K562 (cell line): ENCODE data around the gene MAPK1IP1L. TPM values are rescaled to one million over a fixed set of nuclear protein-coding genes. Genes with fewer than 3 reads are reported as not detected.

Experiments used
- ARID1B ChIP-seq: fragments of 450-650 bp; IDR thresholded peaks from 2 replicates; pipeline ENCODE4 v1.6.1; 2016; ENCODE audit warnings: antibody characterized with exemption, mild to moderate bottlenecking, inconsistent platforms
- ARID2 ChIP-seq: fragments of 450-650 bp; IDR thresholded peaks from 2 replicates; pipeline ENCODE4 v1.6.1; 2017; ENCODE audit warnings: antibody characterized with exemption, mild to moderate bottlenecking
- CTBP1 ChIP-seq: fragments of 450-650 bp; IDR thresholded peaks from 2 replicates; pipeline ENCODE4 v1.6.1; 2016; ENCODE audit warnings: borderline replicate concordance
- EHMT2 ChIP-seq: fragments of 450-650 bp; IDR thresholded peaks from 2 replicates; pipeline ENCODE4 v1.6.1; 2018; ENCODE audit warnings: antibody characterized with exemption
- GTF2A2 ChIP-seq: IDR thresholded peaks from 2 replicates; pipeline ENCODE4 v1.6.1; 2016; ENCODE audit warnings: mild to moderate bottlenecking, missing genetic modification characterization, missing compliant biosample characterization
- JUND ChIP-seq, 2 experiments: IDR thresholded peaks; 2 replicates in 1 of 2; 3 replicates in 1 of 2; pipeline ENCODE4 v1.6.1; 2011; ENCODE audit warnings: borderline replicate concordance in 2 of 2, low read depth in 2 of 2, low read length in 2 of 2, improper control_type of control experiment in 1 of 2, missing biosample characterization in 1 of 2, missing genetic modification characterization in 1 of 2, missing genetic modification reagents in 1 of 2
- KLF13 ChIP-seq: fragments of 450-650 bp; IDR thresholded peaks from 2 replicates; pipeline ENCODE4 v1.6.1; 2016; ENCODE audit warnings: missing genetic modification characterization, low read depth, mild to moderate bottlenecking, missing compliant biosample characterization, moderate library complexity, borderline replicate concordance
- MTF1 ChIP-seq: fragments of 250-450 bp; sonication (Bioruptor Pico); IDR thresholded peaks from 2 replicates; pipeline ENCODE4 v1.9.0; 2021; ENCODE audit warnings: moderate library complexity, mild to moderate bottlenecking, inconsistent platforms, borderline replicate concordance
- NFXL1 ChIP-seq: fragments of 450-650 bp; formaldehyde crosslinking; IDR thresholded peaks from 2 replicates; pipeline ENCODE4 v1.4.0; 2021; ENCODE audit warnings: mild to moderate bottlenecking
- TBP ChIP-seq: optimal IDR thresholded peaks from 2 replicates; pipeline ENCODE3; 2011; ENCODE audit warnings: low read depth, low read length, improper control_type of control experiment
- TEAD4 ChIP-seq, 2 experiments: sonication (generic) in 1 of 2; formaldehyde crosslinking in 1 of 2; IDR thresholded peaks; 2 replicates each; pipeline versions ENCODE4 v1.6.1 to v1.8.0; 2012 to 2022; ENCODE audit warnings: borderline replicate concordance in 1 of 2, inconsistent platforms in 1 of 2, low read length in 1 of 2, mild to moderate bottlenecking in 1 of 2, missing genetic modification reagents in 1 of 2
- TOE1 ChIP-seq, 2 experiments: fragments of 450-650 bp in 1 of 2; sonication (generic) in 1 of 2; formaldehyde crosslinking in 1 of 2; IDR thresholded peaks; 2 replicates each; pipeline versions ENCODE4 v1.7.1 to v1.8.0; 2016 to 2022; ENCODE audit warnings: borderline replicate concordance in 2 of 2, mild to moderate bottlenecking in 2 of 2, antibody characterized with exemption in 1 of 2, inconsistent platforms in 1 of 2, low read depth in 1 of 2, missing genetic modification reagents in 1 of 2, moderate library complexity in 1 of 2
- ZNF143 ChIP-seq: sonication (generic); formaldehyde crosslinking; IDR thresholded peaks from 2 replicates; pipeline ENCODE4 v1.9.0; 2022; ENCODE audit warnings: mild to moderate bottlenecking, missing genetic modification reagents
- ZNF263 ChIP-seq: sonication (generic); formaldehyde crosslinking; IDR thresholded peaks from 2 replicates; pipeline ENCODE4 v1.8.0; 2022; ENCODE audit warnings: mild to moderate bottlenecking, missing genetic modification reagents, borderline replicate concordance
- polyA plus RNA-seq, 8 experiments: library from polyadenylated mRNA; depleted of rRNA in 4 of 8; stranded (reverse) in 5 of 8; unstranded in 3 of 8; fragments of >200 nt; fragmentation: Nextera tagmentation in 2 of 8; fragmentation: Illumina TruSeq in 1 of 8; extraction: Ambion mirVana in 2 of 8; extraction: Trizol in 1 of 8; gene quantifications; 2 replicates each; pipeline versions ENCODE4 v1.2.1 to v1.2.3, GENCODE V29; 2011 to 2014; ENCODE audit warnings: inconsistent platforms in 1 of 8, missing spikeins in 1 of 8
- total RNA-seq, 7 experiments: library from RNA; depleted of rRNA in 6 of 7; stranded (reverse); fragments of >200 nt in 6 of 7; fragmentation: Illumina TruSeq in 2 of 7; extraction: Trizol in 2 of 7; gene quantifications; 2 replicates each; pipeline versions ENCODE4 v1.2.1 to v1.2.3, GENCODE V29; 2011 to 2021; ENCODE audit warnings: low replicate concordance in 1 of 7
- TF ChIP-seq, protein P1 (sequence below), 2 experiments: IDR thresholded peaks; 2 replicates each; pipeline ENCODE4 v1.6.1; 2011; ENCODE audit warnings: borderline replicate concordance in 1 of 2, control low read depth in 1 of 2, low read depth in 1 of 2, low read length in 1 of 2, mild to moderate bottlenecking in 1 of 2, mixed read lengths in 1 of 2, moderate library complexity in 1 of 2; ENCODE audit not compliant: insufficient read depth in 1 of 2, insufficient read length in 1 of 2, poor library complexity in 1 of 2, severe bottlenecking in 1 of 2; ENCODE audit errors: extremely low read depth in 1 of 2
- TF ChIP-seq, protein P2 (sequence below), 3 experiments: IDR thresholded peaks in 2 of 3; conservative IDR thresholded peaks in 1 of 3; 2 replicates each; pipeline ENCODE4 v1.5.1; 2011 to 2012; ENCODE audit warnings: low read length in 3 of 3, mild to moderate bottlenecking in 3 of 3, control low read depth in 2 of 3, improper control_type of control experiment in 1 of 3, inconsistent platforms in 1 of 3, low read depth in 1 of 3, mixed read lengths in 1 of 3, moderate library complexity in 1 of 3; ENCODE audit not compliant: insufficient read depth in 2 of 3
- TF ChIP-seq, protein P3 (sequence below): fragments of 200-800 bp; sonication (Bioruptor generic); IDR thresholded peaks from 2 replicates; pipeline ENCODE4 v1.6.1; 2017; ENCODE audit warnings: missing genetic modification characterization, missing compliant biosample characterization
- TF ChIP-seq, protein P4 (sequence below), 2 experiments: fragments of 200-800 bp in 1 of 2; sonication (Bioruptor generic) in 1 of 2; sonication (generic) in 1 of 2; formaldehyde crosslinking in 1 of 2; IDR thresholded peaks in 1 of 2; conservative IDR thresholded peaks in 1 of 2; 2 replicates each; pipeline versions ENCODE4 v1.5.0 to v1.6.1; 2016 to 2020; ENCODE audit warnings: missing compliant biosample characterization in 1 of 2, missing genetic modification characterization in 1 of 2, missing genetic modification reagents in 1 of 2

MAPK1IP1L gene
- total and polyA plus RNA-seq, 9 of the 15 experiments (the other 6 are each of a cell fraction or from before 2014, with no cell fraction given), result 32.7 to 99.4 (median 49.8) TPM

DNA sequence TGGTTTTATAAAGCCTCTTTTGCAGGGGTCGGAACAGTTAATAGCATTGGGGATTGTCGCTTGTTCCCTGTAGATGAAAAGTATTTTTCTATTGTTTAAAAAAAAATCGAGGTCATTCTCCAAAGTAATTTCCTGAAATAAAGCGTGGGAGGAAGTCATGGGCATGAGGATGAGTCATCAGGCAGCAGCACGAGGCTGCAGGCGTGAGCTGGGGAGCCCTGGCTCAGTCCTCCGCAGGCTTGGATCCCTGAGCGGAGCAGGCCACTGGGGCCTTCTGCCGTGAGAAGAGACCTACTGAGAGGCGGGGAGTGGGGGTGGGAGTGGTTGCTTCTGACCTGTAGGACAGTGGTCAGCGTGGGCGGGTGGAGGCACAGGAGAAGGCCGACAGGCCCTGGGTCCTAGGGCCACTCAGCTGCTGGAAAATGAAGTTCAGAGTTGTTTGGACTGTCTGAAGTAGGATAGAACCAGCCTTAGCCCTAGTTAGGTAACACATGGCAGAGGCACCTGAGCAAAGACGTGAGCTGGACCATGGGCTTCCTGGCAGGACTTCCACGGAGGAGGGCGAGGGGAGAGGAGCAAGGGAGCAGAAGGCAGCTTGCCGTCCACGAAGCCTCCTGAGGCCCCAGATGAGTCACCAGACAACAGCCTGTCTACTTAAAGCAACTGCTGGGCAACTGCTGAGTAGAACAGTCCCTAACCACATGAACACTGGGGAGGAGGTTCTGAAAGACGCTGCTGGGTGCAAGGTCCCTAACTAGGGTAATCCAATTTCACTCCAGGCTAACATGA lies 56.5 kb downstream of the MAPK1IP1L start (continued):
- TF ChIP-seq, protein P1, sequence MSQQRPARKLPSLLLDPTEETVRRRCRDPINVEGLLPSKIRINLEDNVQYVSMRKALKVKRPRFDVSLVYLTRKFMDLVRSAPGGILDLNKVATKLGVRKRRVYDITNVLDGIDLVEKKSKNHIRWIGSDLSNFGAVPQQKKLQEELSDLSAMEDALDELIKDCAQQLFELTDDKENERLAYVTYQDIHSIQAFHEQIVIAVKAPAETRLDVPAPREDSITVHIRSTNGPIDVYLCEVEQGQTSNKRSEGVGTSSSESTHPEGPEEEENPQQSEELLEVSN (IDR thresholded peaks at IDR 0.05; ENCODE audit: borderline replicate concordance in 1 of 2, extremely low read depth in 1 of 2, insufficient read depth in 1 of 2, insufficient read length in 1 of 2, low read depth in 1 of 2, low read length in 1 of 2, poor library complexity in 1 of 2, severe bottlenecking in 1 of 2), result peak; percentile 84 to 92
- TF ChIP-seq ARID2, result no peak
- peak; percentile 48; the same call in 1 of the 2 replicates for TF ChIP-seq ZNF263 (CRISPR knock-in tag)
- peak; percentile 11 for TF ChIP-seq TBP
- TF ChIP-seq ZNF143 (CRISPR knock-in tag), result peak; percentile 40; the same call in 1 of the 2 replicates
- TF ChIP-seq JUND (IDR thresholded peaks at IDR 0.05; ENCODE audit: borderline replicate concordance, low read depth, low read length), result peak; percentile 99
- TF ChIP-seq JUND (tag; IDR thresholded peaks at IDR 0.05; ENCODE audit: borderline replicate concordance, low read depth, low read length), result peak; percentile 96
- no peak for TF ChIP-seq NFXL1 (CRISPR knock-in tag)
- peak; percentile 27; the same call in 1 of the 2 replicates for TF ChIP-seq CTBP1
- TF ChIP-seq, protein P2, sequence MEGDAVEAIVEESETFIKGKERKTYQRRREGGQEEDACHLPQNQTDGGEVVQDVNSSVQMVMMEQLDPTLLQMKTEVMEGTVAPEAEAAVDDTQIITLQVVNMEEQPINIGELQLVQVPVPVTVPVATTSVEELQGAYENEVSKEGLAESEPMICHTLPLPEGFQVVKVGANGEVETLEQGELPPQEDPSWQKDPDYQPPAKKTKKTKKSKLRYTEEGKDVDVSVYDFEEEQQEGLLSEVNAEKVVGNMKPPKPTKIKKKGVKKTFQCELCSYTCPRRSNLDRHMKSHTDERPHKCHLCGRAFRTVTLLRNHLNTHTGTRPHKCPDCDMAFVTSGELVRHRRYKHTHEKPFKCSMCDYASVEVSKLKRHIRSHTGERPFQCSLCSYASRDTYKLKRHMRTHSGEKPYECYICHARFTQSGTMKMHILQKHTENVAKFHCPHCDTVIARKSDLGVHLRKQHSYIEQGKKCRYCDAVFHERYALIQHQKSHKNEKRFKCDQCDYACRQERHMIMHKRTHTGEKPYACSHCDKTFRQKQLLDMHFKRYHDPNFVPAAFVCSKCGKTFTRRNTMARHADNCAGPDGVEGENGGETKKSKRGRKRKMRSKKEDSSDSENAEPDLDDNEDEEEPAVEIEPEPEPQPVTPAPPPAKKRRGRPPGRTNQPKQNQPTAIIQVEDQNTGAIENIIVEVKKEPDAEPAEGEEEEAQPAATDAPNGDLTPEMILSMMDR (IDR thresholded peaks at IDR 0.05 in 2 of 3, conservative IDR thresholded peaks at IDR 0.05 in 1 of 3; ENCODE audit: insufficient read depth in 2 of 3, low read depth in 1 of 3, low read length in 3 of 3), result no peak
- no peak for TF ChIP-seq GTF2A2
- no peak for TF ChIP-seq TEAD4 (IDR thresholded peaks at IDR 0.05; ENCODE audit: low read length)
- TF ChIP-seq TEAD4 (CRISPR knock-in tag; IDR thresholded peaks at IDR 0.05; ENCODE audit: borderline replicate concordance), result 0 out of 2 replicates have a peak, but pooled peaks have one; percentile 51
- peak; percentile 73 for TF ChIP-seq TOE1 (IDR thresholded peaks at IDR 0.05; ENCODE audit: borderline replicate concordance)
- TF ChIP-seq TOE1 (CRISPR knock-in tag; IDR thresholded peaks at IDR 0.05; ENCODE audit: borderline replicate concordance, low read depth), result no peak
- TF ChIP-seq, protein P3, sequence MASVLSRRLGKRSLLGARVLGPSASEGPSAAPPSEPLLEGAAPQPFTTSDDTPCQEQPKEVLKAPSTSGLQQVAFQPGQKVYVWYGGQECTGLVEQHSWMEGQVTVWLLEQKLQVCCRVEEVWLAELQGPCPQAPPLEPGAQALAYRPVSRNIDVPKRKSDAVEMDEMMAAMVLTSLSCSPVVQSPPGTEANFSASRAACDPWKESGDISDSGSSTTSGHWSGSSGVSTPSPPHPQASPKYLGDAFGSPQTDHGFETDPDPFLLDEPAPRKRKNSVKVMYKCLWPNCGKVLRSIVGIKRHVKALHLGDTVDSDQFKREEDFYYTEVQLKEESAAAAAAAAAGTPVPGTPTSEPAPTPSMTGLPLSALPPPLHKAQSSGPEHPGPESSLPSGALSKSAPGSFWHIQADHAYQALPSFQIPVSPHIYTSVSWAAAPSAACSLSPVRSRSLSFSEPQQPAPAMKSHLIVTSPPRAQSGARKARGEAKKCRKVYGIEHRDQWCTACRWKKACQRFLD (CRISPR knock-in tag), result peak; percentile 94
- TF ChIP-seq, protein P4, sequence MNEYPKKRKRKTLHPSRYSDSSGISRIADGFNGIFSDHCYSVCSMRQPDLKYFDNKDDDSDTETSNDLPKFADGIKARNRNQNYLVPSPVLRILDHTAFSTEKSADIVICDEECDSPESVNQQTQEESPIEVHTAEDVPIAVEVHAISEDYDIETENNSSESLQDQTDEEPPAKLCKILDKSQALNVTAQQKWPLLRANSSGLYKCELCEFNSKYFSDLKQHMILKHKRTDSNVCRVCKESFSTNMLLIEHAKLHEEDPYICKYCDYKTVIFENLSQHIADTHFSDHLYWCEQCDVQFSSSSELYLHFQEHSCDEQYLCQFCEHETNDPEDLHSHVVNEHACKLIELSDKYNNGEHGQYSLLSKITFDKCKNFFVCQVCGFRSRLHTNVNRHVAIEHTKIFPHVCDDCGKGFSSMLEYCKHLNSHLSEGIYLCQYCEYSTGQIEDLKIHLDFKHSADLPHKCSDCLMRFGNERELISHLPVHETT (CRISPR knock-in tag; conservative IDR thresholded peaks at IDR 0.05 in 1 of 2, IDR thresholded peaks at IDR 0.05 in 1 of 2), result peak in 1 of 2 experiments; percentile 46; a peak in 2 of 4 replicates
- no peak for TF ChIP-seq KLF13
- TF ChIP-seq MTF1 (CRISPR knock-in tag), result peak; percentile 14; the same call in 1 of the 2 replicates
- TF ChIP-seq EHMT2, result no peak
- peak; percentile 62 for TF ChIP-seq ARID1B
